Upper lobe of left lung (tissue), 6 donors: ENCODE measurements around the gene FLYWCH1. TPM values are rescaled to one million over a fixed set of nuclear protein-coding genes. Genes with fewer than 3 reads are reported as not detected.

Experiments
- ATAC-seq, 2 donors: fragments of 200-7000 bp; cut with Tn5 transposase; one replicate each; pipeline ENCODE4 v1.9.1; 2022; ENCODE audit warnings: mild to moderate bottlenecking in 2 of 2, moderate library complexity in 2 of 2; ENCODE audit not compliant: low FRiP score in 2 of 2
- DNase-seq, 2 donors: peaks; one replicate each; pipeline ENCODE4 v3.0.0-alpha.2; 2019 to 2020
- H3K27ac ChIP-seq, 4 donors: fragments of 200-600 bp; sonication (generic); one replicate each; pipeline ENCODE4 v1.5.1; 2016 to 2019
- H3K27me3 ChIP-seq, 4 donors: fragments of 200-600 bp; sonication (generic); one replicate each; pipeline ENCODE4 v1.5.1; 2017 to 2019
- H3K36me3 ChIP-seq, 4 donors: fragments of 200-600 bp; sonication (generic); one replicate each; pipeline ENCODE4 v1.5.1; 2016 to 2019
- H3K4me1 ChIP-seq, 4 donors: fragments of 200-600 bp; sonication (generic); one replicate each; pipeline ENCODE4 v1.5.1; 2018 to 2019
- H3K4me3 ChIP-seq, 4 donors: fragments of 200-600 bp; sonication (generic); one replicate each; pipeline ENCODE4 v1.5.1; 2017 to 2019; ENCODE audit warnings: mild to moderate bottlenecking in 2 of 4, moderate library complexity in 1 of 4
- H3K9me3 ChIP-seq, 4 donors: fragments of 200-600 bp; sonication (generic); one replicate each; pipeline ENCODE4 v1.5.1; 2018 to 2019
- CTCF ChIP-seq, 6 experiments: fragments of 450-650 bp in 4 of 6; fragments of 200-600 bp in 2 of 6; sonication (generic) in 2 of 6; IDR thresholded peaks; one replicate each; pipeline ENCODE4 v1.5.1; 2016 to 2019; ENCODE audit warnings: antibody characterized with exemption in 6 of 6
- EP300 ChIP-seq, 4 donors: sonication (generic); formaldehyde crosslinking; IDR thresholded peaks; one replicate each; pipeline ENCODE4 v1.5.1; 2017; ENCODE audit warnings: antibody characterized with exemption in 4 of 4, control low read depth in 2 of 4
- POLR2A ChIP-seq, 4 donors: fragments of 450-650 bp; IDR thresholded peaks; one replicate each; pipeline ENCODE4 v1.5.1; 2016 to 2017; ENCODE audit warnings: antibody characterized with exemption in 4 of 4, mild to moderate bottlenecking in 2 of 4
- POLR2AphosphoS5 ChIP-seq, 2 donors: sonication (generic); formaldehyde crosslinking; IDR thresholded peaks; one replicate each; pipeline ENCODE4 v1.5.1; 2017; ENCODE audit warnings: antibody characterized with exemption in 2 of 2
- WGBS, 2 donors: methylation state at CpG; one replicate each; pipeline ENCODE4 v1.1.5; 2017 to 2018; 5-methylcytosine and 5-hydroxymethylcytosine counted together
- total RNA-seq, 6 donors: library from RNA; depleted of rRNA in 4 of 6; stranded (reverse); fragments of >200 nt in 4 of 6; gene quantifications; one replicate each; pipeline versions ENCODE4 v1.1.0 to v1.2.1, GENCODE V29; 2016 to 2021
- donor health status: DM: no; HTN: no; CAD: no; lungs with moderate emphysema.
- donor health status: DM: no; HTN: yes; CAD: no; lungs with severe emphysema.

FLYWCH1 gene
- total RNA-seq, 6 donors from 2014 or later = 19.3 to 162 (median 43.4) TPM

GRCh38 chr16:2955438-2955778, 43.7 kb downstream of the FLYWCH1 start:
- ATAC-seq (no peak), DNase-seq (no peak)
- H3K4me3 ChIP-seq = no peak overlapping the region
- peaks cover 0 to 6% (median 0%) of the 10 kb centered on the region in 4 donors for H3K4me1 ChIP-seq
- WGBS, 2 donors = 43 to 70% methylated on average over 4 to 6 of the region's 10 CpGs
- TF ChIP-seq POLR2A (IDR thresholded peaks at IDR 0.05) (no peak), POLR2AphosphoS5 (IDR thresholded peaks at IDR 0.05) (no peak), CTCF (IDR thresholded peaks at IDR 0.05) (no peak), EP300 (IDR thresholded peaks at IDR 0.05) (no peak)
- no peak overlapping the region for H3K27ac ChIP-seq
- H3K36me3 ChIP-seq = peaks cover 0 to 3% (median 0%) of the 10 kb centered on the region in 4 donors
- no peaks in the 10 kb centered on the region for H3K9me3 ChIP-seq
- H3K27me3 ChIP-seq = peaks cover 0 to 25% (median 6%) of the 10 kb centered on the region in 4 donors

GRCh38 chr16:2955779-2956578, 44.2 kb downstream of the FLYWCH1 start:
- WGBS, 2 donors = 25 to 29% methylated on average over 4 to 18 of the region's 21 CpGs
- Histone ChIP-seq H3K9me3 (no peaks in the 10 kb centered on the region), H3K27me3 (peaks cover 0 to 25% (median 6%) of the 10 kb centered on the region in 4 donors), H3K27ac (no peak overlapping the region), H3K4me3 (no peak overlapping the region), H3K36me3 (no peaks in the 10 kb centered on the region), H3K4me1 (peaks cover 0 to 6% (median 0%) of the 10 kb centered on the region in 4 donors)
- no peak for ATAC-seq
- DNase-seq = no peak
- TF ChIP-seq EP300 (IDR thresholded peaks at IDR 0.05) (no peak), CTCF (IDR thresholded peaks at IDR 0.05) (no peak), POLR2AphosphoS5 (IDR thresholded peaks at IDR 0.05) (no peak), POLR2A (IDR thresholded peaks at IDR 0.05) (no peak)

- no peak overlapping the region for H3K4me3 ChIP-seq
- ATAC-seq = no peak
- H3K36me3 ChIP-seq = no peaks in the 10 kb centered on the region
- H3K27ac ChIP-seq = no peak overlapping the region
- WGBS, 2 donors = 84 to 89% methylated on average over 9 to 11 of the region's 11 CpGs
- peaks cover 0 to 25% (median 6%) of the 10 kb centered on the region in 4 donors for H3K27me3 ChIP-seq
- H3K4me1 ChIP-seq = peaks cover 0 to 8% (median 1%) of the 10 kb centered on the region in 4 donors
- DNase-seq = no peak
- TF ChIP-seq CTCF (IDR thresholded peaks at IDR 0.05) (no peak), EP300 (IDR thresholded peaks at IDR 0.05) (no peak), POLR2AphosphoS5 (IDR thresholded peaks at IDR 0.05) (no peak), POLR2A (IDR thresholded peaks at IDR 0.05) (no peak)
- H3K9me3 ChIP-seq = no peaks in the 10 kb centered on the region
Measured at GRCh38 chr16:2956579-2956956, 44.8 kb downstream of the FLYWCH1 start.

- Histone ChIP-seq H3K36me3 (no peaks in the 10 kb centered on the region), H3K27me3 (peaks cover 0 to 48% (median 24%) of the 10 kb centered on the region in 4 donors), H3K27ac (no peak overlapping the region), H3K4me1 (peaks cover 14 to 33% (median 18%) of the 10 kb centered on the region in 4 donors), H3K4me3 (no peak overlapping the region), H3K9me3 (no peaks in the 10 kb centered on the region)
- WGBS, 2 donors = 49 to 56% methylated on average over 8 to 10 of the region's 10 CpGs
- TF ChIP-seq CTCF (IDR thresholded peaks at IDR 0.05) (no peak), POLR2AphosphoS5 (IDR thresholded peaks at IDR 0.05) (no peak), EP300 (IDR thresholded peaks at IDR 0.05) (no peak), POLR2A (IDR thresholded peaks at IDR 0.05) (no peak)
- ATAC-seq (no peak), DNase-seq (no peak)
Measured at GRCh38 chr16:2959206-2959605, 47.5 kb downstream of the FLYWCH1 start.
